RCC 7860 (cell line): ENCODE results near the gene ATP8B4.

Experiments used
- DNase-seq: peaks from one replicate; pipeline ENCODE4 v3.0.0-alpha.2; 2015; ENCODE audit warnings: low spot score
- FAIRE-seq: peaks from 2 replicates; lab custom pipeline; 2012; peaks lifted over from hg19 to GRCh38; lab: Jason Lieb, UNC

Gene ATP8B4

DNA sequence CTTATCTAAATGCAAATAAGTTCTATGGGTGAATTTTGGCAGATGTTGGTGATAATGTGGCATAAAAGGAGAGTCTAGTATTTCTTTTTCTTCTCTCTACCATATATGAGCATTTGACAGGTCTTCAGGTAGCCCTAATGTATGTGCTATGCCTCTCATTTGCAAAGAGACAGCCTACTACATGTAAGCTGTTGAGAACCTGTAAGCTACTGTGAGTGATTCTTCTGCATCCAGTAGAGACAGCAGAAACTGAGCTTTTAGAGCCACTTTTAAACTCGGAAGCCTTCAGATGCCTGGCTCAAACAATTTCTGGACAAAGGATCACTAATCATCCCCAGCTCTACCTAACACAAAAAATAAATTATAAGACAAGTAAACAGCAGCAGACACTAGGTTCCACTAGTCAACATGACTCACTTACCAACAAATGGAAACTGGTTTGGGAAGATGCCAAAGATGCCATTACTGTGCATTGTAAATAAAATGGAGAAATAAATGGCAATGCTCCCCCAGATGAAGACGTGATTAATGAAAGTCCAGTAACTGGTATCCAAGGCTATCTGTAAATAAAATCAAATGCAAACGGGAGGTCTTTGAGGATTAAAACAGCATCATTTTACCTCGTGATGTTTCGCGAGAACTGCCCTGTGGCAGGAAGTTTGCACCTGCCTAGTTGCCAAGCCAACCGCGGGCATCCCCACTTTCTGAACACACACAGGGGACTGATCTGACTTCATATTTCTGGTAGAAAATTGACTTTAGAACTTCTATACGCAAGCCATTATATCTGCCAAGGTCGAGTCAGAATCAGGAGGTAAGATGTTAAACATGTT is 252.9 kb downstream of the ATP8B4 start:
- FAIRE-seq (no peak), DNase-seq (no peak)

DNA sequence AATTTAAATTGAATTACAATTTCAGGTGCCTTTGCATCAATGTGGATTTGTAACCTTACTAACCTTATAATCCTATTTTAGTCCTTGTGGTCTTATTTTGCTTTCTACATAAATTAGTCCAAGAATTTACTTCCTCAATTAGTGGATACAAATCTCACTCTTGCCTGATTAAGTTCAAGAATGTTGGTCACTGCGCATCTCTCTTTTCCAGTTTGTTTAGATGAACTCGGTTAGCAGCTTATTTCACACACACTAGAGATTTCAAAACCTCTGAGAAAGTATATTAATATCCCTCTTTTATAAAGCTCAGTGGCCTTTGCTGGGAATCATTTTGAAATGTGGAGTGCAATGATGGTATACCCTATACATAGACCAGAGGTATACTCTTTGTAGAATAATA is 254.8 kb downstream of the ATP8B4 start:
- no peak for DNase-seq
- no peak for FAIRE-seq

DNA sequence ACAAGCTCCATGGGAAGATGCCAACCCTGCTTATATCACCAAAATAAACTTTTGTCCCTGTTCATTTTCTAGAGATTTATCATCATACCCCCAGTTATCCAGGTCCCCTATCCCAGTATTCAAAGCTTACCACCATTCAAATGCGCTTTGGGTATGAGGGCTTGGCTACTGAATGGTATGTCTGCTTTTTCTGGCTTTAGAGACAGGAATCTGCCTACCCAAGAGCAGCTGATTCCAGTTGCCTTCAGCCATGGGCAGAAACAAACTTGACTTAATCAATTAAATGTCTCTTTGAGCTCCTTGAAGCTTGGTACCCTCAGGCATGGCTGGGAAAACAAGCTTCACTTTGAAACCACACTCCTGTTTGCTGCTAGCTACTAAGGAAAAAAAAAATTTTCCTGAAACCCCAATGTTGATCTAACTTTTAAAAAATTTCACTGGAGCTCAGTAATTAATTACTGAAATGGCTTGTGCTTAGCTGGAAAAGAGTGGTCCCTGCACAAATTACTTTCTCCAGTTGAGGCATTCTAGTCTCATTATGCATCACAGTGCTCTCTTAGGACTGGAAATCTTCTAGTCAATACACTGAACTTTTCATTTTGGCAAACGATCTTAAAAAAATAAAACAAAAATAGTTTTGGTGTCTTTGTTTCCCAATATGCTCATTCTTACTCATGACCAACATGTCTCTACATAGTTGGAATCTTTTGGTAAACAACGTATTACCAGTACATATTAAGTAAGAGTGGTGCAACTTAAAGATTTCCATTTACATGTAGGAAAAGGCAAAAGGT is 255.4 kb downstream of the ATP8B4 start:
- no peak for FAIRE-seq
- DNase-seq: no peak

DNA sequence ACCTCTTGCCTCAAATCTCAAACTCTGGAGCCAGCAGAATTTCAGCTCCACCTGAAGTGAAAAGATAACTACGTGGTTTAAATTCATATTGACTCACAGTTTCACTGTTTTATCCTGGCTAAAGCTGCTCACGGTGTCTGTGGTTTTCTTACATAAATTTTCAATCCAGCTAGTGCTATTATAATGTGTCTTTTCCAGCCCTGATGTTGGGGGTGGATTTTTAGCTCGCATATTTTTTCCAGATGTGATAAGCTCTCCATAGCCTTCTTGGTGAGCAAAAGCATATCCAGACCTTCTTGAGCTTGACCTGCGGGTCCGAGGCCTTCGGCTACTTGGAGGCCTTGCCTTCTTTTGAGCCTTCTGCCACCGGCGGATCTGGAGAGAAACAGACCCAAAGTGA is 258.9 kb downstream of the ATP8B4 start:
- DNase-seq: no peak
- FAIRE-seq: no peak

DNA sequence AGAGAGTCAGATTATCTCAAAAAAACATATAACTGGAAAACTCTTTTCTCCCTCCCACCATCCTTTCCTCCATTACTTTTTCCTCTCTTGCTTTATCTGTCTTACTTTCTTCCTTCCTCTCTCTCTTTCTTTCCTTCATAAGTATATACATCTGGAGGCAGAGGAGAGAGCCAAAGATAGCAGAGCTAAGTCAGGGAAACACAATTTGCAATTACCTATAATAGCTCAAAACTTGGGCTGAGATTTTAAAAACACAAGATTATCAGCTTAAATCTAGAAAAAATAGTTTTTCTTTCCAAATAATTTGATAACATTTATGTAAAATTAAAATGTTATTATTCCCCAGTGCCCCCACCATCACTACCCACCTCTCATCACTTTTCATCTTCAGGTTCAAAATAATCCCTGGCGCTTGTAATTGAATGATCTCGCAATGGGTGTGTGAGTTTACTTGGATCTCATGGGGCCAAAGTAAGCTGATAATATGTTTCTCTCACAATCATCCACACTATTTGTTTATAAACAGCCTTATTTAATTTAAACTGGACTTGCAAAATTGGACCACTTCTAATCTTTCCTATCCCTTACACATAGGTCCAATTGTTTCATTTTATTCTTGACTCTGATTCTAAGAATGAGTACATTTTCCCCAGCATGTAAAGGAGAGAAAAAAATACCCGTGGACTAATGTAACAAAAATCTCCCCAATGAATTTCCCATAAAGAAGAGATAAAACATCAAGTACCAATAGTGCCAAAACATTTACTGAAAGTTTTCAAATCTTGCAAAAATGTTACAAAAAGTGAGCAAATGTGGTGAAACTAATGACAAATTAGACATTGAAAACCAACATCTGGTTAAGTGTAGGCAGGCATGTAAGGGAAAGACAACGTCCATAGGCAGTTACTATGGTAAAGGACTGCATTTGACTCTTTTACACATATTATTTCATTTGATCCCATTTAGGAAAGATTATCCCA is 261.2 kb downstream of the ATP8B4 start:
- FAIRE-seq (no peak), DNase-seq (no peak)

DNA sequence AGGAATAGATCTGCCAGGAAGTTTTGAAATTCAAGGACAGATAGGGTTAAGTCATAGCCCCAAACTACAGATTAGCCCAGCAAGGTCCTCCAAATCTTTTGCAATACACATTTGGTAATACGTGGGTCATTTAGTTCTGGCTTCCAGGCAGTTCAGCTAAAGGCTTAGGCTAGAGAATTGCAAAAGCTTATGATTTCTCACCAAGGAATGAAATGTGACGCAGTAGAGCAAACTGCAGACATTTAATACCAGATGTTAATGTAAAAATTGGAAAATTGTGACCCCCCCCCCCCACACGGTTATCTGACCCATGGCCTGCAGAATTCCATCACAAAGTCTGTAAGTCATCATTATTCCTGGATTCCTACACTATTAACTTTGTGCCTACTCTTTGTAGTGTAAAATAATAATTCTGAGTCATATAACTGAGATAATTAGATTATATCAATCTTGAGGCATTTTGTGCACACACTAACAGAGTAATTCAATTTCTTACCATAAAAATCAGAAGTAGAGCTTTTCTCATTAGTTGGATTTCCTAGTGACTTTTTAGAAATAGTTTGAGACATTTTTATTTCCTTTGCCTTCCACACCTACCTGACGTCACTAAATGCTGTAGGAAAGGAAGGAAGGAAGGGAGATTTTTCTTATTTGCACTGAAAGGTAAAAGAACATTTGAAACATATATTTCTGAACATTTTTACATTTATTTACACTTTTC is 263.0 kb downstream of the ATP8B4 start:
- DNase-seq (no peak), FAIRE-seq (no peak)

DNA sequence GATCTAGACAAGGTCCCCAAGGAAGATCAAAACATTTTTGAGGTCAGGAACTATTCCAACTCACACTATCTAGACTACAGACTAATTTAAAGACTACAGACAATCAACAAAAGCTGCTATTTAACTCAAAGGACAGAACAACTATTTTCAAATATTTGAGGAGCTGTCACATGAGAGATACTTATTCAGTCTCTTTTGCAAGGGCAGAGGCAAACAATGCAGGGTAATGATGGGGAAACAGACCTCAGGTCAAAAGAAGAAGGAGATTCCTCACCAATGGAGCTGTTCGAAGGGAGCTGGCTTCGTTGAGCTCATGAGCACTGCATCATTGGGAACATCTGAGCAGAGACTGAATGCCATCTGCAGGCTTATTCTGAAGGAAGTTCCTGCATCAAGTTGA is 266.3 kb downstream of the ATP8B4 start:
- DNase-seq: no peak
- FAIRE-seq: no peak

DNA sequence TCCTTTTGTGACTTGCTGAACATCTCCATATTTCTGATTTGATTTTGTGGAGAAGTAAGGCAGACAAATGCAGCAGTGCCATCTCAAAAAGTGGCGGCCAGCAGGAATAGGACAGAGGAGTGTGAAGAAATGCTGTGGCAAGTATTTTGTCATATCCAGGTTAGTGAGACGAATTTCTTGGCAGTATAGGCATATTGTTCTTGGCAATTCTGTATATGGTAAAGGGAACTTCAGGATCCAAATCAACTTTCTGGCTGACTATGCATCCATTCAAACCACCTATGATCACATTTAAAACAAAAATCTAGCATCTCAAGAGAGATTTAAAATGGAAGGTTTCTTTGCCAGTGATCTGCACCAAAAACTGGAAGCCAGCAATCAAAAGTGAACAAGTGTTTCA is 270.2 kb downstream of the ATP8B4 start:
- FAIRE-seq: no peak

DNA sequence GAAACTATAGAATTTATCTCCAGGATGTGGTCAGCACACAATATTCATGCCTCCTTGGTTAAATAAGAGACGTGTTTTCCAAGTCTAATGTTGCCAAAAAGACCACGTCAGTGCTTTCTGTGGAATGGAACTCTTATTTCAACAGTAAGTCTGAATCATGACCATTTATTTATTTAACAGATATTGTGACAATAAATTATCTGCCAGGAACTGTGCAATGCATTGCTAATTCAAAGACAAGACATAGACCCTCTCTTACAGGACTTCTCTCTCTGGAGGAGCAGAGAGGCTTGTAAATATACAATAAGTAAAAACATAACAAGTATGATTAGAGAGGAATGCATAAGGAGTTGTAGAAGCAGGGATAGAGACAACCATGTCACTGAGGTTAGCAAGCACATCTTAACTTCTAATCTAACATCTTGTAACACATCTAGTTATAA is 270.7 kb downstream of the ATP8B4 start:
- peak; percentile 38 for FAIRE-seq
- DNase-seq: peak; percentile 64

More for the DNA sequence above, 270.2 kb downstream of the ATP8B4 start:
- DNase-seq: no peak

DNA sequence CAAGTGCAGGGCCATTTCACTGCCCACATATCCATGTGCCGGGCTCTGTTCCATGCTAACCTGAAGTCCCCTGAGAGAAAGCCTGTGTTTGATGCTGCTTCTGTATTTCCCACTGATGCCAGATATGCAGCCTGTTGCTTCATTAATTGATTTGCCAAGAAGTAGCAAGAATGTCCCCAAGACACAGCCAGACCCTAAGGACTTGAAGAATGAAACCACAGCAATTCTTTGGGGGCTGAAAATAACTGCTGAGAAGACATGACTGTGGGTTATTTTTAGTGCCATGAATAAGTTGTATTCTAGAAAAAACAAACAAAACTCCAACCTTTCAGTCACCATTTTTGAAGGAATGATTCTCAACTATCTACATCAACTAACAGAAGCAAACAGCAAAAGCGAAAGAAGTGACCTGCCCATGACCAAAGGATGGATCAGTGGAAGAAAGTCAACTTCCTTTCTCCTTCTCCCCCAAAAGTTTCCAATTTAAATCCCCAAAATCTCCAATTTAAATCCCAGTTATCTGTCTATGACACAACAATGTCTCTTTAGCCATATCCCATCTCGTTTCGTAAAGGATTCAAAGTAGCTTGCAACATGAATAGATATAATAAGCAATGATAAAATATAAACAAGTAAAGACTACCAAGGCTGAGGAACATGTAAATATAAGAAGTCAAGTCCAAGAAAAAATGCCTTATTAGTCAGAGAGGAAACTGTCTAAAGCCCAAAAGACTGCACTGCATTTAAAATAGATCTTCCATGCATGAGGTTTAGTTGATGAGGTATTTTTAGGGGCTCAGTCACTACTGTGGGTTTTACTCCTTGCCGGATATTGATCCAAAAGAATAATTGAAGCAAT is 271.4 kb downstream of the ATP8B4 start:
- no peak for DNase-seq
- FAIRE-seq: no peak

DNA sequence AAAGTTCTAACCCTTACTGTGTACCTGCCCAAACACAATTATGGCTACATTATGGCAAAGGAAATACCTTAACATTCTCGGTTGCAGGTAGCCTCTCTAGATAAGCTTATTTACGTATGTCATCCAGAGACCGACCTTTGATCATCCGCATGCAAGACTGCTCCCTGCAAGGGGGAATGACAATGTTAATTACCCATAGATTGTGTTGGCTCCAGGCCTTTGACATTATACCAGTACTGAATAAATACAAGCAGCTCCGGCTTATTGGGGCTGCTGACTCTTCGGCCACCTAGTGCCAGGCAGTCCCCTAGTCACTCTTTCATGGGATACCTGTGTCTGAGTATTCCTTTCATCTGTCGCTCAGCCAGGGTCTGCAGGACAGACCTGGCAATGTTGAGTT is 274.6 kb downstream of the ATP8B4 start:
- FAIRE-seq: no peak
- no peak for DNase-seq

DNA sequence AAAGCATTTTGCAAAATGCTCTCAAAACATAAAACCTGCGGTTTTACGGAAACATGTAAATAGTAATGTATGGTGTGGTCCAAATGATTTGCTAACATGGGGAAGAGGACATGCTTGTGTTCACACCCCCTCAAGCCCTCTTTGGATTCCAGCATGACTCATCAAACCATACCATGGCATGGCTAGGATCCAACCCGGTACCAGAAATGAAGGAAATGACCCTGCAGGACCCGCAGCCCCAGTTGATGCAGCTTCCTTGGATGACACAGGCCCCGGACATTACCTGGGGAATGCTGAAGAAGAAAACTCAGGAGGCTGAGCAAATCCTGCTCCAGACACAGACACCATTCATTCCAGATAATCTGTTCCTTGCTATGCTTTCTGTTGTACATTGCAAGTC is 275.3 kb downstream of the ATP8B4 start:
- DNase-seq (peak; percentile 39), FAIRE-seq (no peak)

DNA sequence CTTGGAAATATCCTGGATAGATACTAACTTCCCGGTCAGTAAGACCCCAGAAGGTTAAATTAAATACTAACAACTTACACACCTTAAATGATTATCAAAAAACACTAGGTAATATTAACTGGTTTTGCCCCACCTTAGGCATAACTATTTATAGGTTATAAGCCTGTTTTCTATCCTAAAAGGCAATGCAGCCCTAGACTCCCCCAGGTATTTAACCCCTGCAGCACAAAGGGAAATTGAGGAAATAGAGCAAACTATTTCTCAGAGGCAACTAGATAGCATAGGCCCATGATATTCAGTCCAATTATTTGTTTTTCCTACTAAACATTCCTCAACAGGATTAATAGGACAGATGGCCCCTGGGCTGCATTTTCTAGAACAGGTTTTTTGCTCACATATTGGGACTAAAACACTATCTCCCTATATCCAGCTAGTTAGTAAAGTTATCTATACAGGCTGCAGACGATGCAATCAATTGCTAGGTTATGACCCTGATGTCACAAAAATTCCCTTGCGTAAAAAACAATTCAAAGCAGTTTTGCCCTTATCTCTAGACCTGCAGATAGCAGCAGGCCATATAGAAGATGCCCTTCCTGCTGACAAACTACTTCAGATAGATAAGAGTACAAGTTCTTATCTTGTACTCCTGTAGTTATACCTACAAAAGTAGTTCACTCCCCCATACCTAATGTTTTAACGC is 276.9 kb downstream of the ATP8B4 start:
- DNase-seq (no peak), FAIRE-seq (no peak)

DNA sequence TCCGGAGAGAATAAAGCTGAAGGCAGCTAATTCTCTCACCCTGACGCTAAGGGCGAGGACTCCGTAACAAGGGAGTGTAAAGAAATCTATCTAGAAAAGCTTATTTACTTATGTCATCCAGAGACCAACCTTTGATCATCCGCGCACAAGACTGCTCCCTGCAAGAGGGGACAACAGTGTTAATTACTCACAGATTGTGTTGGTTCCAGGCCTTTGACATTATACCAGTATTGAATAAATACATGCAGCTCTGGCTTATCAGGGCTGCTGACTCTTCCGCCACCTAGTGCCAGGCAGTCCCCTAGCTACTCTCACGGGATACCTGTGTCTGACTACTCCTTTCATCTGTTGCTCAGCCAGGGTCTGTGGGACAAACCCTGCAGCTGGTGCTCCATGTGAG is 286.5 kb downstream of the ATP8B4 start:
- no peak for FAIRE-seq
- no peak for DNase-seq

DNA sequence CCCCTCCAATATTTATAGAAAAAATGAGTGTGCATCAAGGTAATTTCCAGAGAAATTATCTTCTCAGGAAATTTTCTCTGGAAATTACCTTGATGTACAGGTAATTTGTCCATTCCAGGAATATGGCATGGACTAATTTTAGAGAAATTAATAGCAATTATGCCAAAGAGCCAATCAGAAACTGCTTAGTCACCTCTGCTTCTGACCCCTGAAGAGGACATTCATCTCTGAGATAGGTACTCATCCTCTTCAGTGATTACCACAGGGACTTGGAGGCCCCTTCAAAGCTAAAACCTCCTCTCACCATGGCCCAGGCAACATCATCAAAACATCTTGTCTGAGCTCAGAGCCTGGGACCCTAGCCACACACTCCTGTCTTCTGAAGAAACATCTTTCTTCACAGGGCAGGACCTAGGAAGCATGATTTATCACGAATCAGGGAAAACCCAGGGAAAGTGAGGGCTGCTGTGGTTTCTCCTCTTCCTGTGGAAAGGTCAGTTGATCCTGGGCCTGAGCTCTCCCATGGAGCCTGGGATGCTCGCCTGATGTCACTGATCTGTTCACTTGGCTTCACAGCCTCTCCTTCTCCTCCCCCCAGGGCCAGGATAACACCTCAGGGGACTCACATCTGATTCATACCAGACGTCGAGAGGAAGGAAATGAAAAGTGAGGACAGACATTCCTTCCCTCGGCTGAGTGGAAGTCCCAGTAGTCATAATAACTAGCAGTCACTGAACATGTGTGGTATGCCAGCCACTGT is 287.6 kb downstream of the ATP8B4 start:
- DNase-seq (peak; percentile 96), FAIRE-seq (peak; percentile 84)

DNA sequence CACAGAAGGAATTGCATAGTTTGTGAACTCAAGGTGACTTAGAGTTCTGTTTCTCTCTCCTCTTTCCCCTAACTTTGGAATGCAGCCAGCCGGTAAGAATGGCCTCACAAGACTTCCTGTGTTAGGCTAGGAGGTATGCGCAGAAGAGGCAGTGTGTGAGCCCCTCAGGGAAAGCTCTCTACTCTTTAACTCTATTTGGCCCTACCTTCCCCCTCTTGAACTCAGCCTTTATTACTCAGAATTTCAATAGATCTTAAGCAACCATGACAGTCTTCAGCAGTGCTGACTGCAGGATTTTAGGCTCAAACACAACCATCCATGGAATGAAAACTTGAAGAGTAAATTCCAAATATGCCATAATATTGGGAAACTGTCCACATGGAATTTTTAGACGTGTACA is 288.6 kb downstream of the ATP8B4 start:
- FAIRE-seq: no peak
- no peak for DNase-seq

DNA sequence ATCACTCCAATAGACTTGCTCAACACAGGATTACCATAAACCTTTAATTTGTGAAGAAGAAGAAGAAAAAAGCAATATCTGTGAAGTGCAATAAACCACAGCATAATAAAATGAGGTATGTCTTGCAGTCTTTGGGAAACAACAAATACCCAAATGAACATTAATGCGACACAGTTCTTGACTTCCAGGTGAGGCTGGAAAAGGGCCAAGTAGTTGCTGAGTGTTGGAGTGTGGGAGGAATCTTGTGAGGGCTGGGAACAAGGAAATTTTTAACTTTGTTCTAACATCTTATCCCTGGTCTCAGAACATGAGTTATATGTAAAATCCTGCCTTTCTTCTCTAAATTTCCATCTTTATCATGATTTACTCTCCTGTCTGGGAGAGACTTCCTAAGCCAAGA is 291.7 kb downstream of the ATP8B4 start:
- FAIRE-seq: no peak
- DNase-seq: no peak

DNA sequence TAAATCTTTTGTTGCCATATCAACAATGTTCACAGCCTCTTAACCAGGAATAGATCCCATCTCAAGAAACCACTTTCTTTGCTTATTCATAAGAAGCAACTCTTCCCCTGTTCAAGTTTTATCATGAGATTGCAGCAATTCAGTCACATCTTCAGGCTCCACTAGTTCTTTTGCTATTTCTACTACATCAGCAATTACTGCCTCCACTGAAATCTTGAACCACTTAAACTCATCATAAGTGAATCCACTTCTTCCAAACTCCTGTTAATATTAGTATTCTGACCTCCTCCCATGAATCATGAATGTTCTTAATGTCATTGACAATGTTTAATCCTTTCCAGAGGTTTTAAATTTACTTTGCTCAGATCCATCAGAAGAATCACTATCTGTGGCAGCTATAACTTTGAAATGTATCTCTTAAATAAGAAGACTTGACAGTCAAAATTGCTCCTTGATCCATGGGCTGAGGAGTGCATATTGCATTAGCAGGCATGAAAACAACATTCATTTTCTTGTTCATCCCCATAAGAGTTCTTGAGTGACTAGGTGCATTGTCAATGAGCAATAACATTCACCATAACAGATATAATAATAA is 292.3 kb downstream of the ATP8B4 start:
- FAIRE-seq (no peak), DNase-seq (no peak)
